Neutrophil (primary cell): ENCODE results near the gene SLC1A1.

ENCODE experiments used
- H3K27ac ChIP-seq: fragments of 200-600 bp; sonication (generic); 2 replicates; pipeline ENCODE4 v1.5.1; 2016; ENCODE audit warnings: mild to moderate bottlenecking, moderate library complexity
- H3K27me3 ChIP-seq: fragments of 200-600 bp; sonication (generic); 2 replicates; pipeline ENCODE4 v1.6.0; 2016; ENCODE audit warnings: mild to moderate bottlenecking
- H3K36me3 ChIP-seq: fragments of 200-600 bp; sonication (generic); 2 replicates; pipeline ENCODE4 v1.5.1; 2017
- H3K4me1 ChIP-seq, 2 experiments: fragments of 200-600 bp in 1 of 2; sonication (generic) in 1 of 2; 1 replicate in 1 of 2; 2 replicates in 1 of 2; pipeline versions ENCODE4 v1.5.1 to v1.6.1; 2013 to 2016; ENCODE audit warnings: low read depth in 1 of 2, low read length in 1 of 2, mild to moderate bottlenecking in 1 of 2, moderate library complexity in 1 of 2; ENCODE audit not compliant: control insufficient read depth in 1 of 2, insufficient read depth in 1 of 2
- H3K4me3 ChIP-seq, 2 experiments: fragments of 200-600 bp in 1 of 2; sonication (generic) in 1 of 2; 1 replicate in 1 of 2; 2 replicates in 1 of 2; pipeline ENCODE4 v1.5.1; 2013 to 2016; ENCODE audit warnings: low read depth in 1 of 2, low read length in 1 of 2, mild to moderate bottlenecking in 1 of 2, moderate library complexity in 1 of 2
- H3K9me3 ChIP-seq: fragments of 200-600 bp; sonication (generic); 2 replicates; pipeline ENCODE4 v1.5.1; 2016
- CTCF ChIP-seq: fragments of 200-600 bp; sonication (generic); IDR thresholded peaks from 2 replicates; pipeline ENCODE4 v1.5.1; 2016; ENCODE audit warnings: antibody characterized with exemption

The SLC1A1 gene

GRCh38 chr9:4614627-4615026 is 124.4 kb downstream of the SLC1A1 start:
- no peaks in the 10 kb centered on the region for H3K36me3 ChIP-seq
- TF ChIP-seq CTCF, result no peak
- peaks cover 70% of the 10 kb centered on the region for H3K27me3 ChIP-seq
- peaks cover 0 to 10% of the 10 kb centered on the region in 2 experiments for H3K4me1 ChIP-seq
- no peaks in the 10 kb centered on the region for H3K9me3 ChIP-seq
- H3K4me3 ChIP-seq, result no peak overlapping the region
- no peak overlapping the region for H3K27ac ChIP-seq

- no peak overlapping the region for H3K4me3 ChIP-seq
- peaks cover 5 to 16% of the 10 kb centered on the region in 2 experiments for H3K4me1 ChIP-seq
- H3K27ac ChIP-seq, result no peak overlapping the region
- no peak for TF ChIP-seq CTCF
- no peaks in the 10 kb centered on the region for H3K9me3 ChIP-seq
- H3K27me3 ChIP-seq, result peaks cover 70% of the 10 kb centered on the region
- no peaks in the 10 kb centered on the region for H3K36me3 ChIP-seq
Measured at GRCh38 chr9:4615251-4615650, 125.0 kb downstream of the SLC1A1 start.

- no peak for TF ChIP-seq CTCF
- H3K4me1 ChIP-seq, result peaks cover 7 to 22% of the 10 kb centered on the region in 2 experiments
- no peaks in the 10 kb centered on the region for H3K9me3 ChIP-seq
- no peak overlapping the region for H3K4me3 ChIP-seq
- H3K27ac ChIP-seq, result no peak overlapping the region
- no peaks in the 10 kb centered on the region for H3K36me3 ChIP-seq
- H3K27me3 ChIP-seq, result peaks cover 72% of the 10 kb centered on the region
Measured at GRCh38 chr9:4615778-4616177, 125.5 kb downstream of the SLC1A1 start.

GRCh38 chr9:4617752-4618151 is 127.5 kb downstream of the SLC1A1 start:
- no peak for TF ChIP-seq CTCF
- Histone ChIP-seq H3K27me3 (peaks cover 80% of the 10 kb centered on the region), H3K27ac (no peak overlapping the region), H3K9me3 (no peaks in the 10 kb centered on the region), H3K4me3 (no peak overlapping the region), H3K36me3 (no peaks in the 10 kb centered on the region), H3K4me1 (peaks cover 7 to 22% of the 10 kb centered on the region in 2 experiments)

GRCh38 chr9:4618700-4619099 is 128.4 kb downstream of the SLC1A1 start:
- Histone ChIP-seq H3K27me3 (peaks cover 80% of the 10 kb centered on the region), H3K4me3 (no peak overlapping the region), H3K27ac (no peak overlapping the region), H3K36me3 (no peaks in the 10 kb centered on the region), H3K9me3 (no peaks in the 10 kb centered on the region), H3K4me1 (peaks cover 7 to 22% of the 10 kb centered on the region in 2 experiments)
- no peak for TF ChIP-seq CTCF
